ENCODE data around the gene HES3.

DNA sequence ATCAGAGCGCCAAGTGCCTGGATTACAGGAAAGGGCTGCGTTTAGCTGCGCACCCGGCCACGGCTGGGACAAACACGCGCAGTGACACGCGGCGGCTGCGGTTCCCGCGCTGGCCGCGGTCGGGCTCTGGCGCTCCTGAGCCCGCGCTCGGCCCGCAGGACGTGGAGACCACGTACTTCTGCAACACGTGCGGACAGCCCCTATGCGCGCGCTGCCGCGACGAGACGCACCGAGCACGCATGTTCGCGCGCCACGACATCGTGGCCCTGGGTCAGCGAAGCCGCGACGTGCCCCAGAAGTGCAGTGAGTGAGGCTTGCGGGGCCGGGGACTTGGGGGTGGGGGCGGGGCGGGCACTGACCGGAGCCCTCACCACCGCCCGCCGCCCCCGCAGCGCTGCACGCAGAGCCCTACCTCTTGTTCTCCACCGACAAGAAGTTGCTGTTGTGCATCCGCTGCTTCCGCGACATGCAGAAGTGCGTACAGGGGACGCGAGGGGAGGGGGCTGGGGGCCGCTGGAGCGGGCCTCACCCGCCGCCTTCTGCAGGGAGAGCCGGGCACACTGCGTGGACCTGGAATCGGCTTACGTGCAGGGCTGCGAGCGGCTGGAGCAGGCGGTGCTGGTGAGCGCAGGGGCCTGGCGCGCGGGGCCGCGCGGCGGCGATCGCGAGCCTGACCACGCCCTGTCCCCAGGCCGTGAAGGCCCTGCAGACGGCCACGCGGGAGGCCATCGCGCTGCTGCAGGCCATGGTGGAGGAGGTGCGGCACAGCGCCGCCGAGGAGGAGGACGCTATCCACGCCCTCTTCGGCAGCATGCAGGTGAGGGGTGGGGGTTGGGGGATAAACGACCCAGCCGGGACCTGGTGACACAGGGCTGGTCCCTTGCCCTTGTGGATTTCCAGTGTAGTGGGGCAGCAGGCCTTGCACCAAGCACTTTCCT lies 35.0 kb upstream of the HES3 start:
- TF ChIP-seq, protein P1, sequence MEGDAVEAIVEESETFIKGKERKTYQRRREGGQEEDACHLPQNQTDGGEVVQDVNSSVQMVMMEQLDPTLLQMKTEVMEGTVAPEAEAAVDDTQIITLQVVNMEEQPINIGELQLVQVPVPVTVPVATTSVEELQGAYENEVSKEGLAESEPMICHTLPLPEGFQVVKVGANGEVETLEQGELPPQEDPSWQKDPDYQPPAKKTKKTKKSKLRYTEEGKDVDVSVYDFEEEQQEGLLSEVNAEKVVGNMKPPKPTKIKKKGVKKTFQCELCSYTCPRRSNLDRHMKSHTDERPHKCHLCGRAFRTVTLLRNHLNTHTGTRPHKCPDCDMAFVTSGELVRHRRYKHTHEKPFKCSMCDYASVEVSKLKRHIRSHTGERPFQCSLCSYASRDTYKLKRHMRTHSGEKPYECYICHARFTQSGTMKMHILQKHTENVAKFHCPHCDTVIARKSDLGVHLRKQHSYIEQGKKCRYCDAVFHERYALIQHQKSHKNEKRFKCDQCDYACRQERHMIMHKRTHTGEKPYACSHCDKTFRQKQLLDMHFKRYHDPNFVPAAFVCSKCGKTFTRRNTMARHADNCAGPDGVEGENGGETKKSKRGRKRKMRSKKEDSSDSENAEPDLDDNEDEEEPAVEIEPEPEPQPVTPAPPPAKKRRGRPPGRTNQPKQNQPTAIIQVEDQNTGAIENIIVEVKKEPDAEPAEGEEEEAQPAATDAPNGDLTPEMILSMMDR (conservative IDR thresholded peaks at IDR 0.05 in 1 of 2, IDR thresholded peaks at IDR 0.05 in 1 of 2; ENCODE audit: extremely low read depth in 1 of 2, insufficient read depth in 1 of 2, low read depth in 1 of 2, low read length in 2 of 2): peak in 1 of 2 donors; percentile 49
- no peak for TF ChIP-seq EZH2 (IDR thresholded peaks at IDR 0.05; ENCODE audit: borderline replicate concordance, low read length)

Measured in mammary epithelial cell (primary cell).